SIG-M5 treated with dmso at 0.1 percent for 504 hours (cell line): ENCODE results near the gene PURA.
A peak's percentile ranks its signal among the peaks of the same experiment; 100 is the strongest.

ENCODE experiments used
- DNase-seq: peaks from one replicate; lab custom pipeline; 2025; ENCODE audit not compliant: unreplicated experiment; lab: John Stamatoyannopoulos, UW

PURA gene

DNA sequence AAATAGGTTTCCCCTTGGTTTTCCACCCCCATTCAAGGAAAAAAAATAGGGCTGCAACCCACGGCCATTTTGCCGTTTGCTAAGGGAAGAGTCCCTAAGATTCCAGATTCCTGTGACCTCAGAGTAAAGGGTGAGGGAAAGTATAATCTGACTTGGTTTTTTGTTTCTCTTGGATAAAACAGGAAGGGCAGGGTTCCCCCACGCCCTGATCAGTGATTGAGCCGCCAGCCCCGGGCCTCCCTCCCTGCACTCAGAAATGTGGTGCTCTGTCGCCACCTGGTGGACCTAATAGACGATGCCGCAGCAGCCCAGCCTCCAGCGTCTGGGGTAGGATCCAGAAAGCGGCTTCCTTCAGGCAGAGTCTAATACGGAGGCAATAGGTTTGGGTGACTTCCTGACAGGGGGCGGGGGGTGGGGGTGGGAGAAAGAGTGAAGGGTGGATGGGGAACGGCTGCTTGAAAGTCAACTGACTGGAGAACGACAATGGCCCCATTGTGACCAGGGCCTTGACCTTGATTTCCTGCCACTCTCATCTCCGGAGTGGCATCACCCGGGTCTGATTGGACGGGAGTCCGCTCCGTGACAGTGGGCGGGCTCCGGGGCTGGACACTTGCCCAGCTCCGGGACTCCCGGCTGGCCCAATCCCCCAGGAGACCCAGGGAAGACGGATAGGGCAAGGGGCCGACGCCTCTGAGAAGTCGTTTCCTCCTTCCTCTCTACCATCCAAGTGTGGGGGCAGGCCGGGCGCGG is 43.3 kb downstream of the PURA start:
- DNase-seq, result peak; percentile 81

DNA sequence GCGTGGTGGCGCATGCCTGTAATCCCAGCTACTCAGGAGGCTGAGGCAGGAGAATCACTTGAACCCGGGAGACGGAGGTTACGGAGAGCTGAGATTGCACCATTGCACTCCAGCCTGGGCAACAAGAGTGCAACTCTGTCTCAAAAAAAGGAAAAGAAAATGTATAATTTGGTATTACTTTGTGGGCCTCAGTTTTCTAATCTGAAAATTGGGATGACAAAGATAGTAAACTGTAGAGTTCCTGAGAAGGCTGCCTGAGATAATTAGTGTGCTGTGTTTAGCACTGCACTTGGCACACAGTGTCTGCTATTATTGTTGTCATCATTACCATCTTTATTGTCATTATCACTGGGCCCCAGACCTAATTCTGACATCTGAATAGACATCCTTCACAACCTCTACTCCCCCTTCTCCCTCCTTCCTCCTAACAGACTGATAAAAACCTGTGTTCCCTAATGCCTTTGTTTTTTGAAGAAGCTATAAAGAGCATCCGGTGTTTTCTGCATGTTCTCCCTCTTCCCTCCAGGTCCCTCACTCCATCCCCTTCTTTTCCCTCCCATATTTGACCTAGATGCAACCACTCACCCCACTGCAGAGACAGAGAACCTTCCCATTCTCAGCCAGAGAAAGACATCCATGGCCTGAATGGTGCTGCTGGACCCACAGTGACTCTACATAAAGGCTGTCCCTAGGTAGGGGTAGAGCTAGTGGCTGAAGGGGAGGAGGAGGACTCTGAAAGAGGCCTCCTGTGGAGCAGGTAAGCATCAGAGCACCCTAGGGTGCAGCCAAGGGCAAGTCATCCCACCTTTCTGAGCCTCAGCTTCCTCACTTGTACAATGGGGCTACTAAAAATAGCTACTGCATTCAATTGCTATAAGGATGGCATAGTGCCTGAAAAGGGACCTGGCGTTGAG is 45.4 kb downstream of the PURA start:
- no peak for DNase-seq

DNA sequence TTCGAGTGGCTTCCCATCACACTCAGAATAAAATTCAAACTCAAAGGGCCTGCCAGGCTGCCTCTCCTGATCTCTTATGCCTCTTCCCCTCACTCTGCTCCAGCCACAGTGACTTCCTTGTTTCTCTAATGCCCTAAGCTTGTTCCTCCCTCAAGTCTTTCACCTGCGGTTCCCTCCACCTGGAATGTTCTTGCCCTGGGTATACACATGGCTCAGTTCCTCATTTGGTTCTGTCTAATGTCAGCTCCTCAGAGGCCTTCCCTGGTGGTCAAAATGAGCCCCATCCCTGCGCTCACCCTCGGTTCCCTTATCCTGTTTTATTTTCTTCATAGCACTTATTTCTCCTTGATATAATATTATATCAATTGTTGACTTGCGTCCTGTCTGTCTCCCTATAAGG is 48.4 kb downstream of the PURA start:
- no peak for DNase-seq

DNA sequence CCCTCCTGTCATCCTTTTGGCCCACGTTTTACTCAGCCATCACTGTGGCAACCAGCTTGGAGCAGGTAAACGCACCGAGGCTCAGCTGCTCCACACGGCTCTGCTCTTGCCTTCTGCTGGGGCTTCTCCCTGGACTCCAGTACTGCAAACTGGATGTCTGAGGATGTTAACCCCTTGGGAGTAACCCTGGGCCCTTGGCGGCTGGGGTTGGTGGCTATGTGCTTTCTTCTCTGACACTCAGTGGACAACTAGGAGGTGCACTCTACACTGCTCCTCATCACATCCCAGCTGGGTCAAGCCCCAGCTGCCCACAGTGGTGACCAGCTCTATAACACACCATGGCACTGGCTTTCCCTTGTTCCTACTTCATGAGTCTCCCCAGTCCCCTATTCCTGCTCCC is 48.9 kb downstream of the PURA start:
- no peak for DNase-seq

DNA sequence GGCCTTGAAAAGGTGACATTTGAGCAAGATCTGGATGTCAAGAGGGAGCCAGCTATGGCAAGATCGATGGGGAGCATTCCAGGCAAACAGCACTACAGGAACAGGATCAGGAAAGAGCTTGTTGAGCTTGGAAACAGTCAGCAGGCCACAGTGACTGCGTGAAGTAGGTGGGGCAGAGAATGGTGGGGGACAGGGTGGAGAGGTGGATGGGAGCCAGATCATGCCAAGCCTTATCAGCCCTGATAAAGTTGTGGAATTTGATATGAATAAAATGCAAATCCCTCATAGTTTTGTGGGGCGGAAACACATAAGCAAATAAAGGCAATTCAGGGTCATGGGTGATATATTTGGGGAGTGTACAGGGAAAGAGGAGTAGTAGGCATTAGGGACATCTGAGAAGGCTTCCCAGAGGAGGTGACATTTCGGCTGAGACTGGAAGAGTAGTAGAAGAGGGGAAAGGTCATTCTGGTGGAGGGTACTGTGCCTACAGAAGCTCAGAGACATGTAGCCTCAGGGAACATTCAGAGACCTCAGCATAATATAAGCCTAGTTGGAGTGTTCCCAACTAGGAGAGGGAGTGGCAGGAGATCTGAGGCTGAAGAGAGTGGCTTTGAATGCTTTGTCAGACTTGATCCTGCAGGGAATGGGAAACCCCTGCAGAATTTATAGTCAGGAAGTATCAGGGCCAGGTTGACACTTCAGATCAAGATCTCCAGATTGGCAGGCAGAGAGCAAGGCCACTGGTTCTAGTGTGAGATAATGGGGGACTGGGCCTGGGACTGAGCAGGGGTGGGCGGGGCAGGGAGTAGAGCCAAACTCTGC is 51.4 kb downstream of the PURA start:
- no peak for DNase-seq

DNA sequence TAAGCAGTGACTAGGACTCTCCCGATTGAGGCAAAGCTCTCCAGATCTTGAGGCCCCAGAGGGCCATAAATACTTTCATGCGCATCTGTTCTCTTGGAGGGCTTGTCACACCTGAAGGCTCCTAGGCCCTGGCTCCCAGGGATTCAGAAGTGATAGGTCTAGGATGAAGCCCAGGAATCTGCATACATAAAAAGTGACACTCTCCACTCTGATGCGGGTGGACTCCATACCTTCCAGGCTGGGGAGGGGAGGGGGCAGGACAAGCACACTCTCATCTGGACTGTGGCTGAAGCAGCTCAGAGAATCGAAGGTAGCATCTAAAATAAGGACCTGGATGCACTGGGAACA is 52.0 kb downstream of the PURA start:
- no peak for DNase-seq

DNA sequence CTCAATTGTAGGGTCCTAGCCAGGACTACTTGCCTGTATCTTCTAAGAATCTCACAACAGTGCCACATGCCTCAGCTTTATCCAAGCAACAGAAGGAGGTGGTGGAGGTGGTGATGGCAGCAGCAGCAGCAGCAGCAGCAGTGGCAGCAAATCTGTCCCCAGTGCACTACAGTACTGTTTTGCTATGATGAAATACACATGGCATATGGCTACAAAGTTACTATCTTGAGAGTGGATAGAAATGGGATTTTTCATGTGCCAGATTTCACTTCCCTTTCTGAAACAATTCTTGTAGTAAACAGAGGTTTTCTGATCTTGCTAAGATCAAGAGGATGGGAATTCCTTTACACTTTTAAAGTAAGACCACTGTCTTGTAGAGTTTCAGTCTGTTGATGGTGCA is 53.0 kb downstream of the PURA start:
- peak; percentile 66 for DNase-seq

DNA sequence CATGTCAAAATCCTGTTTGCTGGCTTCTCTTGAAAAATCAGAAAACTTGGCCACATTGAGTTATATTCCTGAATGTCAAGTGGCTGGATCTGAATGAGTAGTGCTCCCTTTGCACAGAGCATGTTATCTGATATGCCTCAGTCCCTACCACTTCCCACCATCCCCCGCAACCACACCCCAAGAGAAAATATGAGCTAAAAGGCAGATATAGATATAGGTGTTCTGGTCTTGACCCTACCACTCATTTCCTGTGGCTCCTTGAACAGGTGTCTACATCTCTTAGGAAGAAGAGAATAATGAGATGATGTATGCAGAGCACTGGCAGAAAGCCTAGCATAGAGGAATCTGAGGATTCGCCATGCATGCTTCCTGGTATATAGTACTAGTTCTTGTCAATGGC is 54.5 kb downstream of the PURA start:
- DNase-seq, result no peak

DNA sequence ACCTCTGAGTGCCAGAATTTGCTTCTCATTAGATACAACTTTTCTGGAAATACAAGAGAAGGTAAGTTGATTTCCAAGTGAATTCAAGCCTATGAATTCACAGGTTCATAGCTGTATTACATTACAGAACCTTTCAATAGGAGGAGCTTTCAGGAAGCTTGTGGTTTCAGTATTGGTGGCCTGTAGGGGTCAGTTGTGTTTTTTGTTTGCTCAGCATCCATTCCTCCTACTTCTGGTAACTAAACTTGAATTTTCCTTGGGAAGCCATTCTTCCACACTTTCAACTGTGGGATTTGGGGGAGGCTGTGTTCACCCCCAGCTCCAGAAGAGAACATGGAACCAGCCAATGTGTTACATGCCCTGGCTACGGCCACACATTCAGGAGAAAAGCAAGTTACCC is 55.5 kb downstream of the PURA start:
- DNase-seq, result peak; percentile 17

DNA sequence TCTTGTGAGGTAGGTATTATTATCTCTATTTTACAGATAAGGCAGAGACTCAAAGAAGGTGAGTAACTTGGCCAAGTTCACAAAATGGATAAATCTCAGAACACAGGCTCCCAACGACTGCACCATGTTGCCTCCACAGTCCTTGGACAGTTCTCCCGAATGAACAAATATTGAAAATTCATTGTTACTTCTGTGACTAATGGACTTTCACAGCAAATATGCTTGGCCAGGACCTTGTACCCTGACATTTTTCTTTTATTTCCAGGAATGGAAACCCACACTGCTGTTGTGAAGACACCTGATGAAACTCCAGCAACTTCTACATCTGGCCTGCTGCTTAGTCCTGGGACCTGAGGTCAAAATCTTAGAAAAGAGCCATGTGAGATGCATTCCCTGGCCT is 58.6 kb downstream of the PURA start:
- no peak for DNase-seq

DNA sequence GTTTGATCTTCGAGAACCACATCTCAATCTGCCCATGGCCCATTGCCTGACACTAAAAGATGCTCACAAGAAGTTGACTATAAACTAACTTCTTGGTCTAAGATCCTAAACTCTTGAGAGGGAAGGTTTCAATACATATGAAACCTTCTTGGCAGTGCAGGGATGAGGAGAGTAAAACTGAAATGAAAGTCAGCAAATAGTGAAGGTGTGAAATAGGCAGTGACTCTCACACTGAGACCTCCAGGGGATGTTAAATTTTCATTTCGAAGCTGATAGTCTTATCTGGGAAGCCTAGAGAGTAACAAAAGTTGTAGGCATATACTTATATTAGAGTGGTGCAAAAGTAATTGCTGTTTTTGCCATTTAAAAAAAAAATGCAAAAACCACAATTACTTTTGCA is 60.1 kb downstream of the PURA start:
- DNase-seq, result no peak

DNA sequence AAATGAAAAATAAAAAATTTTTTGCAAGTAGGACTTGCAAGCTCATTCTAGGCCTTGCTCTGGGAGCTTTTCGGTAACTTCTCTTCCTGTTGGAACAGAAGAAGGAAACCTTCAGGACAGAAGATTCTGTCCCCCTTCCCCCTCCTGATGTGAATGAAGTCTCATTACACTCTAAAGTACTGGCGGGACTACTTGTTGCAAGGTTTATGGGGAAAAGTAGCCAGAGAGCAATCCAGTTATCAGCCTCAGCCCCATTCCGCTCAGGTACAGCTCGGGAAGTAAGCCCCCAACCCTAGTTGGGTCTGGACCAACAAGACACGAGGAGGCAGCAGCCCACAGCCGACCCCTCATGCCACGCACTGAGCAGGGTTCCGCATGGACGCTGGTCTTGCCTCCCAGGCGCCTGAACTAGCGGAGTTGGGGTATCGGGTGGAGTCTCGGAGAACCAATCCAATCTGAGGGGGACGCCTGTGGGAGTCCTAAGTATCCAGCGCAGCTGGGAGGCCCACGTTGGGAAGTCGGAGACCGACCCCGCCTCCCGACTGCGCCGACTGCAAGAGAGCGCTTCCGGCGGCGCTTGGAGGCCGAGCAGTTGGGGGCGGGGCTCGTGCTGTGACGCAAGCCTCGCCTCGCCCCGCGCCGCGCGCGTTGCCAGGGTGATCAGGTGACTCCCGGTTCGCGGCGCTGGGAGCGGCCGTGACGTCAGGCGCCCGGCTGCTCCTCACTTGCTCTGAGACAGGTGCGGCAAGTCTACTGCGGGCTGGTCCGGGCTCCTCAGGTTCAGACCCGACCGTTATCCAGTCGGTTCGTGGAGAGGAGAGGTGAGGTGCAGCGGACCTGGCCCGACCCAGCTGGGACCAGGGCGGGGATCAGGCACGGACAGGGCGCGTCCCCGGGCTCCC is 60.8 kb downstream of the PURA start, which contains the start of gene CYSTM1:
Gene CYSTM1 (plus strand): TSS at position 724 of the 902 bp plus-strand sequence. CDS start 19,278 bp downstream, outside the sequence.
- peak; percentile 90 for DNase-seq
